A549 treated with GW870086 at 1 μM for 4 hours (cell line): Measurements from ENCODE around the gene HIPK2. TPM values are rescaled to one million over a fixed set of nuclear protein-coding genes. Genes with fewer than 3 reads are reported as not detected.

Experiments
- total RNA-seq: library from RNA; stranded (reverse); fragments of 200-300 nt; extraction: Qiagen RNA extraction; gene quantifications from 5 replicates; pipeline ENCODE4 v1.2.3, GENCODE V29; 2022; ENCODE audit warnings: low read depth

The HIPK2 gene
- 22.2 to 41.9 TPM (median 33.4 TPM) in 5 replicates for total RNA-seq

GRCh38 chr7:139777948-139778841 is at the start of gene HIPK2:
TSS of gene HIPK2 (minus strand) at chr7:139777998. CDS start at chr7:139777623, 375 bp downstream.

GRCh38 chr7:139523199-139523941 is 254.4 kb downstream of the HIPK2 start, which contains the start of gene CLEC2L:
TSS of gene CLEC2L (plus strand) at chr7:139523685. CDS start at chr7:139523928, 243 bp downstream.

Other genes with a start within 250 kb of the HIPK2 start
- gene TBXAS1, start 51.3 kb upstream of the HIPK2 start, total RNA-seq, result 9.7 to 15.9 TPM (median 14.3 TPM) in 5 replicates